H1 (cell line): ENCODE data around the gene TFPT.

Experiments
- CREB1 ChIP-seq: IDR thresholded peaks from 2 replicates; pipeline ENCODE4 v1.6.1; 2012; ENCODE audit warnings: inconsistent platforms
- GABPA ChIP-seq: IDR thresholded peaks from 2 replicates; pipeline ENCODE4 v1.6.1; 2011; ENCODE audit warnings: mild to moderate bottlenecking, low read length, moderate library complexity, borderline replicate concordance; ENCODE audit not compliant: insufficient read depth
- NANOG ChIP-seq: IDR thresholded peaks from 2 replicates; pipeline ENCODE4 v1.6.1; 2011; ENCODE audit warnings: low read length, low read depth, mild to moderate bottlenecking, inconsistent platforms; ENCODE audit not compliant: insufficient read depth, poor library complexity, severe bottlenecking
- POLR2A ChIP-seq, 2 experiments: IDR thresholded peaks; 1 replicate in 1 of 2; 2 replicates in 1 of 2; pipeline ENCODE4 v1.6.1; 2011; ENCODE audit warnings: low read depth in 2 of 2, low read length in 2 of 2, mild to moderate bottlenecking in 2 of 2; ENCODE audit errors: control extremely low read depth in 1 of 2
- POLR2AphosphoS5 ChIP-seq: IDR thresholded peaks from 2 replicates; pipeline ENCODE4 v1.6.1; 2011; ENCODE audit warnings: low read depth, low read length
- RAD21 ChIP-seq, 2 experiments: IDR thresholded peaks in 1 of 2; conservative IDR thresholded peaks in 1 of 2; 2 replicates each; pipeline ENCODE4 v1.6.1; 2011; ENCODE audit warnings: low read depth in 2 of 2, low read length in 2 of 2, improper control_type of control experiment in 1 of 2, inconsistent platforms in 1 of 2, mild to moderate bottlenecking in 1 of 2, moderate library complexity in 1 of 2
- RFX5 ChIP-seq: IDR thresholded peaks from 2 replicates; pipeline ENCODE4 v1.6.1; 2011; ENCODE audit warnings: low read depth, low read length, improper control_type of control experiment, borderline replicate concordance
- TCF12 ChIP-seq: IDR thresholded peaks from 2 replicates; pipeline ENCODE4 v1.6.1; 2011; ENCODE audit warnings: low read depth, mild to moderate bottlenecking, low read length
- ZNF274 ChIP-seq: IDR thresholded peaks from 2 replicates; pipeline ENCODE4 v1.7.0; 2012; ENCODE audit warnings: low read length, borderline replicate concordance; ENCODE audit errors: extremely low read depth
- TF ChIP-seq, protein P1 (sequence below), 3 experiments: IDR thresholded peaks; 1 replicate in 2 of 3; 2 replicates in 1 of 3; pipeline versions ENCODE4 v1.5.1 to v1.6.1; 2011; ENCODE audit warnings: low read length in 3 of 3, mild to moderate bottlenecking in 3 of 3, inconsistent platforms in 2 of 3, low read depth in 1 of 3, moderate library complexity in 1 of 3; ENCODE audit not compliant: insufficient read depth in 1 of 3; ENCODE audit errors: control extremely low read depth in 1 of 3
- TF ChIP-seq, protein P2 (sequence below): IDR thresholded peaks from 2 replicates; pipeline ENCODE4 v1.6.1; 2012; ENCODE audit warnings: inconsistent platforms

DNA sequence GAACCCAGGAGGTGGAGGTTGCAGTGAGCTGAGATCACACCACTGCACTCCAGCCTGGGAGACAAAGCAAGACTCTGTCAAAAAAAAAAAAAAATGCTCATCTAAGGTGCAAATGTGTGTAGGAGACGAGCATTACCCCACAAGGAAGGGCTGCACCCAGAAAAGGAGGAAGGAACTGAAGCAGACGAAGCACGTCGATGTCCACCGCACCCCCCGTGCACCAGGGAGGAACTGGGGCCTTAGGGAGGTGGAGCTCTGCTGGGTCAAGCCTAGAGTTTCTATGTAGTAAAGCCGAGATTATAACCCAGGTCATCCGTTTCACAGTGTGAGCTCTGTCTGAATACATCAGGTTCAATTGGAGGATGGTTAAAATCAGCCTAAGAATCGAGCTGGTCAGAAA lies 52.8 kb downstream of the TFPT start:
- TF ChIP-seq RAD21 (IDR thresholded peaks at IDR 0.05 in 1 of 2, conservative IDR thresholded peaks at IDR 0.05 in 1 of 2; ENCODE audit: low read depth in 2 of 2, low read length in 2 of 2) (no peak), POLR2A (IDR thresholded peaks at IDR 0.05; ENCODE audit: control extremely low read depth in 1 of 2, low read depth in 2 of 2, low read length in 2 of 2) (no peak), POLR2AphosphoS5 (no peak), GABPA (no peak), ZNF274 (no peak), TCF12 (no peak), CREB1 (no peak), RFX5 (no peak), NANOG (no peak)
- TF ChIP-seq, protein P1, sequence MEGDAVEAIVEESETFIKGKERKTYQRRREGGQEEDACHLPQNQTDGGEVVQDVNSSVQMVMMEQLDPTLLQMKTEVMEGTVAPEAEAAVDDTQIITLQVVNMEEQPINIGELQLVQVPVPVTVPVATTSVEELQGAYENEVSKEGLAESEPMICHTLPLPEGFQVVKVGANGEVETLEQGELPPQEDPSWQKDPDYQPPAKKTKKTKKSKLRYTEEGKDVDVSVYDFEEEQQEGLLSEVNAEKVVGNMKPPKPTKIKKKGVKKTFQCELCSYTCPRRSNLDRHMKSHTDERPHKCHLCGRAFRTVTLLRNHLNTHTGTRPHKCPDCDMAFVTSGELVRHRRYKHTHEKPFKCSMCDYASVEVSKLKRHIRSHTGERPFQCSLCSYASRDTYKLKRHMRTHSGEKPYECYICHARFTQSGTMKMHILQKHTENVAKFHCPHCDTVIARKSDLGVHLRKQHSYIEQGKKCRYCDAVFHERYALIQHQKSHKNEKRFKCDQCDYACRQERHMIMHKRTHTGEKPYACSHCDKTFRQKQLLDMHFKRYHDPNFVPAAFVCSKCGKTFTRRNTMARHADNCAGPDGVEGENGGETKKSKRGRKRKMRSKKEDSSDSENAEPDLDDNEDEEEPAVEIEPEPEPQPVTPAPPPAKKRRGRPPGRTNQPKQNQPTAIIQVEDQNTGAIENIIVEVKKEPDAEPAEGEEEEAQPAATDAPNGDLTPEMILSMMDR (IDR thresholded peaks at IDR 0.05; ENCODE audit: control extremely low read depth in 1 of 3, insufficient read depth in 1 of 3, low read depth in 1 of 3, low read length in 3 of 3) = no peak
- TF ChIP-seq, protein P2, sequence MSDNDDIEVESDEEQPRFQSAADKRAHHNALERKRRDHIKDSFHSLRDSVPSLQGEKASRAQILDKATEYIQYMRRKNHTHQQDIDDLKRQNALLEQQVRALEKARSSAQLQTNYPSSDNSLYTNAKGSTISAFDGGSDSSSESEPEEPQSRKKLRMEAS = no peak
